DOHH2 (cell line): ENCODE data around the gene TMEM9.

Source experiments
- H3F3A ChIP-seq: fragments of 200-600 bp; sonication (generic), shearing (Covaris generic); 2 replicates; pipeline ENCODE4 v1.6.0; 2016; ENCODE audit warnings: antibody characterized with exemption, mild to moderate bottlenecking; ENCODE audit not compliant: control insufficient read depth, insufficient read depth
- H3K27ac ChIP-seq: fragments of 200-600 bp; sonication (generic); 2 replicates; pipeline ENCODE4 v1.5.1; 2014; ENCODE audit warnings: low read depth, mild to moderate bottlenecking, low read length, moderate library complexity
- H3K27me3 ChIP-seq: fragments of 200-600 bp; sonication (generic); 2 replicates; pipeline ENCODE4 v1.6.1; 2014; ENCODE audit warnings: mild to moderate bottlenecking, low read length, mixed read lengths; ENCODE audit not compliant: control insufficient read depth
- H3K36me3 ChIP-seq: fragments of 200-600 bp; sonication (generic); 2 replicates; pipeline ENCODE4 v1.6.1; 2014; ENCODE audit warnings: mild to moderate bottlenecking, low read length, moderate library complexity, mixed read lengths; ENCODE audit not compliant: control insufficient read depth
- H3K4me1 ChIP-seq: fragments of 200-600 bp; sonication (generic); 2 replicates; pipeline ENCODE4 v1.6.1; 2014; ENCODE audit warnings: mild to moderate bottlenecking, low read length, mixed read lengths; ENCODE audit not compliant: control insufficient read depth
- H3K4me2 ChIP-seq: fragments of 200-600 bp; sonication (generic); 2 replicates; pipeline ENCODE4 v1.6.0; 2014; ENCODE audit warnings: mild to moderate bottlenecking, low read length, moderate library complexity
- H3K4me3 ChIP-seq: fragments of 200-600 bp; sonication (generic); 2 replicates; pipeline ENCODE4 v1.5.1; 2014; ENCODE audit warnings: mild to moderate bottlenecking, low read length, mixed read lengths
- H3K79me2 ChIP-seq: fragments of 200-600 bp; sonication (generic); 2 replicates; pipeline ENCODE4 v1.6.1; 2014; ENCODE audit warnings: mild to moderate bottlenecking, low read length, mixed read lengths; ENCODE audit not compliant: control insufficient read depth
- H3K9me2 ChIP-seq: fragments of 200-600 bp; sonication (generic); replicated peaks from 2 replicates; pipeline ENCODE4 v1.6.1; 2014; ENCODE audit warnings: mild to moderate bottlenecking, low read length, mixed read lengths; ENCODE audit not compliant: control insufficient read depth
- H3K9me3 ChIP-seq: fragments of 200-600 bp; sonication (generic); 2 replicates; pipeline ENCODE4 v1.6.1; 2014; ENCODE audit warnings: antibody characterized with exemption, low read length, mixed read lengths; ENCODE audit not compliant: control insufficient read depth, insufficient read depth
- H4K20me1 ChIP-seq: fragments of 200-600 bp; sonication (generic); 2 replicates; pipeline ENCODE4 v1.6.0; 2014; ENCODE audit warnings: low read depth, mild to moderate bottlenecking, antibody characterized with exemption, low read length, moderate library complexity; ENCODE audit not compliant: control insufficient read depth, insufficient read depth
- EZH2phosphoT487 ChIP-seq: fragments of 200-600 bp; sonication (generic); IDR thresholded peaks from 2 replicates; pipeline ENCODE4 v1.6.1; 2017; ENCODE audit warnings: borderline replicate concordance, mild to moderate bottlenecking, antibody characterized with exemption, low read length, moderate library complexity, mixed read lengths
- TF ChIP-seq, protein P1 (sequence below): fragments of 200-600 bp; sonication (generic); IDR thresholded peaks from one replicate; pipeline ENCODE4 v1.5.1; 2014; ENCODE audit warnings: antibody characterized with exemption, mild to moderate bottlenecking, low read depth, low read length; ENCODE audit not compliant: poor library complexity, severe bottlenecking

The TMEM9 gene

DNA sequence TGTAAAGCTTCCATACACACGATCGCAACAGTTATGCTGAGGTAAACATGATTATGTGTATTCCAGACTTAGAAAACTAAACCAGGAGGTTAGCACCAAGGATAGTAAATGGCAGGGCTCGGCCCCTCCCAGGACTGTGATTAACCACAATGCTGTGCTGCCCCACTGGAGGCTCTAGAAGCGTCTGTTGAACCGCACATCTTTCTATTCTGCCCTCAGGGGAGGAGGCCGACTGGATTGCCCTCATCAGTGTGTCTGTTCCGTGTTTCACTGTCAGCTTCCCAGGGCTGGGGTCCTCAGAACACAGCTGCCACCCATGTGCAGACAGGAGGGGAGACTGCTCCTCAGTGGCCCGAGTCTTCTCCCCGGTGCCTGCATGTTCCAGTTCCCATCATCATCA is 14.5 kb downstream of the TMEM9 start:
- H3F3A ChIP-seq = no peaks in the 10 kb centered on the region
- H3K9me2 ChIP-seq = no peaks in the 10 kb centered on the region
- H3K4me2 ChIP-seq = no peak overlapping the region
- peaks cover 8% of the 10 kb centered on the region; the same call in 1 of the 2 replicates for H3K36me3 ChIP-seq
- no peaks in the 10 kb centered on the region for H3K4me1 ChIP-seq
- no peaks in the 10 kb centered on the region; the same call in 1 of the 2 replicates for H4K20me1 ChIP-seq
- no peak overlapping the region for H3K4me3 ChIP-seq
- H3K9me3 ChIP-seq = no peaks in the 10 kb centered on the region
- no peaks in the 10 kb centered on the region for H3K27me3 ChIP-seq
- no peak overlapping the region for H3K27ac ChIP-seq
- H3K79me2 ChIP-seq = no peaks in the 10 kb centered on the region
- no peak for TF ChIP-seq EZH2phosphoT487
- TF ChIP-seq, protein P1, sequence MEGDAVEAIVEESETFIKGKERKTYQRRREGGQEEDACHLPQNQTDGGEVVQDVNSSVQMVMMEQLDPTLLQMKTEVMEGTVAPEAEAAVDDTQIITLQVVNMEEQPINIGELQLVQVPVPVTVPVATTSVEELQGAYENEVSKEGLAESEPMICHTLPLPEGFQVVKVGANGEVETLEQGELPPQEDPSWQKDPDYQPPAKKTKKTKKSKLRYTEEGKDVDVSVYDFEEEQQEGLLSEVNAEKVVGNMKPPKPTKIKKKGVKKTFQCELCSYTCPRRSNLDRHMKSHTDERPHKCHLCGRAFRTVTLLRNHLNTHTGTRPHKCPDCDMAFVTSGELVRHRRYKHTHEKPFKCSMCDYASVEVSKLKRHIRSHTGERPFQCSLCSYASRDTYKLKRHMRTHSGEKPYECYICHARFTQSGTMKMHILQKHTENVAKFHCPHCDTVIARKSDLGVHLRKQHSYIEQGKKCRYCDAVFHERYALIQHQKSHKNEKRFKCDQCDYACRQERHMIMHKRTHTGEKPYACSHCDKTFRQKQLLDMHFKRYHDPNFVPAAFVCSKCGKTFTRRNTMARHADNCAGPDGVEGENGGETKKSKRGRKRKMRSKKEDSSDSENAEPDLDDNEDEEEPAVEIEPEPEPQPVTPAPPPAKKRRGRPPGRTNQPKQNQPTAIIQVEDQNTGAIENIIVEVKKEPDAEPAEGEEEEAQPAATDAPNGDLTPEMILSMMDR = no peak

DNA sequence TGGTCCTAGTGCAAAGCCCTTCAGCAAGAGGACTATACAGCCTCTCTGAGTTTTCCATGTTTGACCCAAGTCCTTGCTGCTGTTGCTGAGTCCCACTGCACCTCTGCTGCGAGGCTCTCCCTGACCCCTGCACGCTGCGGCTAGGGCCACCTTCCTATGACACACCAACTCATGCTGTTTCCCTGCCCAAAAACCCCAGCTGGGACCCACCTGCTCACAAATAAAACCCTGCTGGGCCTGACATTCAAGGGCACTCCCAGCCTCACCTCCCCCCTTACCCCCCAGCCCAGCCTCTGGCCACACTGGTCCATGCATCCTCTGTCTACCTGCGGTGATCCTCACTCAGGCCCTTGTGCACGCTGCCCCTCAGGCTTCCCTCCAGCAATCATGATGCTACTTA is 15.0 kb downstream of the TMEM9 start:
- no peaks in the 10 kb centered on the region for H3K27me3 ChIP-seq
- peaks cover 8% of the 10 kb centered on the region; the same call in 1 of the 2 replicates for H3K36me3 ChIP-seq
- no peak for TF ChIP-seq EZH2phosphoT487
- TF ChIP-seq, protein P1 = no peak
- no peaks in the 10 kb centered on the region for H3K4me1 ChIP-seq
- no peaks in the 10 kb centered on the region for H3K9me3 ChIP-seq
- no peak overlapping the region for H3K4me3 ChIP-seq
- H3K9me2 ChIP-seq = no peaks in the 10 kb centered on the region
- no peaks in the 10 kb centered on the region for H3K79me2 ChIP-seq
- H4K20me1 ChIP-seq = no peaks in the 10 kb centered on the region; the same call in 1 of the 2 replicates
- no peaks in the 10 kb centered on the region for H3F3A ChIP-seq
- no peak overlapping the region for H3K27ac ChIP-seq
- no peak overlapping the region for H3K4me2 ChIP-seq

DNA sequence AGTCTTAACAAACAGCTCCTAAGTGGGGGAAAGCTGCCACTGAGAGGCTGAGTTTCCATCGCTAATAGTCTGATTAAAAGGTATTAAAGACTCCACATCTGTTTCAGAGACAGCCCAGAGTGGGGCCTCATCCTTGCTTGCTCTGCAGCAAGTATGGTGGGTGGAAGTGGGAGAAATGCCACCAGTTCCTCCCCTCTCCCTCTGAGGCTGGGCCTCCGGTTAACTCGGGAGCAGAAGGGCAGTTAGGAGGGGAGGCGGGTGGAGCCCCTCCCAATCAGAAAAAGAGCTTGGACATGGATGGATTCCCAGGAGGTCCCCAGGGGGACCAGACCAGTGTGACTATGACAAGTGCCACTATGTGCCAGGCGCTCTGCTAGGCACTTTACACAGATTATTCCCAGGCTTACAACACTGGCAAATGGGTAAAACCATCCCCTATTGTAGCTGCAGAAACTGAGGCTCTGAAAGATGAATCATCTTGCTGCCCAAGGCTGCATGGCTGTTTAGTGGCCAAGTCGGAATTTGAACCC is 15.9 kb downstream of the TMEM9 start:
- Histone ChIP-seq H4K20me1 (no peaks in the 10 kb centered on the region), H3K4me3 (no peak overlapping the region), H3K4me2 (no peak overlapping the region), H3K27ac (no peak overlapping the region), H3K36me3 (peaks cover 3% of the 10 kb centered on the region; the same call in 1 of the 2 replicates), H3K9me2 (no peaks in the 10 kb centered on the region), H3K9me3 (no peaks in the 10 kb centered on the region), H3F3A (no peaks in the 10 kb centered on the region), H3K4me1 (no peaks in the 10 kb centered on the region), H3K79me2 (no peaks in the 10 kb centered on the region), H3K27me3 (no peaks in the 10 kb centered on the region)
- no peak for TF ChIP-seq EZH2phosphoT487
- TF ChIP-seq, protein P1 = no peak
